H9 (cell line): ENCODE results near the gene PSKH1. TPM values are rescaled to one million over a fixed set of nuclear protein-coding genes. Genes with fewer than 3 reads are reported as not detected.

ENCODE experiments used
- DNase-seq: peaks from one replicate; pipeline ENCODE4 v3.0.0-alpha.2; 2017
- H2AFZ ChIP-seq: one replicate; pipeline ENCODE4 v1.6.1; 2013; ENCODE audit warnings: mild to moderate bottlenecking, low read length, control low read depth, moderate library complexity
- H2AK5ac ChIP-seq: 2 replicates; pipeline ENCODE4 v1.6.1; 2013; ENCODE audit warnings: low read length, control low read depth, mixed read lengths; ENCODE audit not compliant: insufficient read length
- H2BK120ac ChIP-seq: one replicate; pipeline ENCODE4 v1.6.1; 2013; ENCODE audit warnings: low read depth, mild to moderate bottlenecking, low read length, control low read depth, inconsistent platforms; ENCODE audit not compliant: poor library complexity, severe bottlenecking
- H2BK12ac ChIP-seq: 2 replicates; pipeline ENCODE4 v1.6.1; 2013; ENCODE audit warnings: low read length, control low read depth, mixed read lengths, low read depth; ENCODE audit not compliant: insufficient read length
- H2BK15ac ChIP-seq: 2 replicates; pipeline ENCODE4 v1.6.1; 2013; ENCODE audit warnings: low read depth, low read length, control low read depth
- H2BK20ac ChIP-seq: one replicate; pipeline ENCODE4 v1.6.1; 2013; ENCODE audit warnings: low read depth, mild to moderate bottlenecking, low read length, control low read depth, inconsistent platforms; ENCODE audit not compliant: poor library complexity, severe bottlenecking
- H2BK5ac ChIP-seq: 2 replicates; pipeline ENCODE4 v1.6.1; 2013; ENCODE audit warnings: low read length, control low read depth, mixed read lengths; ENCODE audit not compliant: insufficient read length
- H3K14ac ChIP-seq: 2 replicates; pipeline ENCODE4 v1.6.1; 2013; ENCODE audit warnings: low read length, control low read depth; ENCODE audit not compliant: insufficient read depth
- H3K18ac ChIP-seq: 2 replicates; pipeline ENCODE4 v1.6.1; 2013; ENCODE audit warnings: low read depth, mild to moderate bottlenecking, mixed read lengths, low read length, control low read depth; ENCODE audit not compliant: insufficient read length
- H3K23ac ChIP-seq: 2 replicates; pipeline ENCODE4 v1.6.1; 2013; ENCODE audit warnings: low read length, control low read depth, mixed read lengths, low read depth; ENCODE audit not compliant: insufficient read length
- H3K23me2 ChIP-seq: 2 replicates; pipeline ENCODE4 v1.6.1; 2013; ENCODE audit warnings: low read depth, mild to moderate bottlenecking, mixed read lengths, low read length, control low read depth; ENCODE audit not compliant: insufficient read length, poor library complexity, severe bottlenecking
- H3K27ac ChIP-seq: 2 replicates; pipeline ENCODE4 v1.5.1; 2013; ENCODE audit warnings: low read length, control low read depth, mixed read lengths, low read depth; ENCODE audit not compliant: insufficient read length
- H3K27me3 ChIP-seq: 2 replicates; pipeline ENCODE4 v1.6.1; 2013; ENCODE audit warnings: low read length, control low read depth, inconsistent platforms; ENCODE audit not compliant: insufficient read depth
- H3K4ac ChIP-seq: 2 replicates; pipeline ENCODE4 v1.6.1; 2013; ENCODE audit warnings: low read depth, mild to moderate bottlenecking, control low read depth, inconsistent platforms, low read length, moderate library complexity
- H3K4me1 ChIP-seq: 2 replicates; pipeline ENCODE4 v1.6.1; 2013; ENCODE audit warnings: low read length, control low read depth, inconsistent platforms; ENCODE audit not compliant: insufficient read depth
- H3K4me2 ChIP-seq: 2 replicates; pipeline ENCODE4 v1.6.1; 2013; ENCODE audit warnings: low read length, control low read depth, mixed read lengths; ENCODE audit not compliant: insufficient read length, insufficient read depth
- H3K56ac ChIP-seq: 2 replicates; pipeline ENCODE4 v1.6.1; 2013; ENCODE audit warnings: low read depth, mild to moderate bottlenecking, mixed read lengths, low read length, control low read depth; ENCODE audit not compliant: insufficient read length
- H3K79me1 ChIP-seq: 2 replicates; pipeline ENCODE4 v1.6.1; 2013; ENCODE audit warnings: low read depth, mild to moderate bottlenecking, moderate library complexity, low read length, control low read depth, inconsistent platforms; ENCODE audit not compliant: insufficient read depth, poor library complexity, severe bottlenecking
- H3K79me2 ChIP-seq: 2 replicates; pipeline ENCODE4 v1.6.1; 2013; ENCODE audit warnings: low read length, control low read depth, inconsistent platforms; ENCODE audit not compliant: insufficient read depth
- H3K9ac ChIP-seq: 2 replicates; pipeline ENCODE4 v1.6.1; 2013; ENCODE audit warnings: low read length, control low read depth, mixed read lengths; ENCODE audit not compliant: insufficient read length; ENCODE audit errors: extremely low read depth
- H3K9me3 ChIP-seq: one replicate; pipeline ENCODE4 v1.6.1; 2013; ENCODE audit warnings: low read depth, low read length, inconsistent platforms; ENCODE audit not compliant: control insufficient read depth
- H3T11ph ChIP-seq: one replicate; pipeline ENCODE4 v1.6.1; 2013; ENCODE audit warnings: mild to moderate bottlenecking, low read length, control low read depth, inconsistent platforms
- H4K20me1 ChIP-seq: one replicate; pipeline ENCODE4 v1.6.1; 2013; ENCODE audit not compliant: control insufficient read depth, insufficient read length, insufficient read depth
- H4K5ac ChIP-seq: 2 replicates; pipeline ENCODE4 v1.6.1; 2013; ENCODE audit warnings: low read depth, mild to moderate bottlenecking, mixed read lengths, low read length, control low read depth; ENCODE audit not compliant: insufficient read length
- H4K8ac ChIP-seq: replicated peaks from 2 replicates; pipeline ENCODE4 v1.6.1; 2013; ENCODE audit warnings: low read length, control low read depth, mixed read lengths, low read depth; ENCODE audit not compliant: insufficient read length
- H4K91ac ChIP-seq: 2 replicates; pipeline ENCODE4 v1.6.1; 2013; ENCODE audit warnings: low read depth, mild to moderate bottlenecking, moderate library complexity, mixed read lengths, low read length, control low read depth; ENCODE audit not compliant: insufficient read length
- H3K27ac Mint-ChIP-seq, 3 experiments: 2 replicates in 2 of 3; 3 replicates in 1 of 3; pipeline ENCODE4 v1.8.0; 2020 to 2021; ENCODE audit warnings: mixed read lengths in 3 of 3, mild to moderate bottlenecking in 1 of 3, moderate library complexity in 1 of 3
- H3K27me3 Mint-ChIP-seq: 2 replicates; pipeline ENCODE4 v1.8.0; 2021; ENCODE audit warnings: low read depth, mild to moderate bottlenecking, moderate library complexity, mixed read lengths
- H3K36me3 Mint-ChIP-seq, 3 experiments: 2 replicates in 2 of 3; 3 replicates in 1 of 3; pipeline ENCODE4 v1.8.0; 2020 to 2021; ENCODE audit warnings: low read depth in 3 of 3, mixed read lengths in 3 of 3; ENCODE audit not compliant: insufficient read depth in 1 of 3
- H3K4me1 Mint-ChIP-seq, 2 experiments: 2 replicates each; pipeline ENCODE4 v1.8.0; 2020; ENCODE audit warnings: mixed read lengths in 2 of 2
- H3K4me3 Mint-ChIP-seq, 2 experiments: 2 replicates in 1 of 2; 3 replicates in 1 of 2; pipeline ENCODE4 v1.8.0; 2020 to 2021; ENCODE audit warnings: mild to moderate bottlenecking in 2 of 2, mixed read lengths in 2 of 2, moderate library complexity in 1 of 2
- H3K9me3 Mint-ChIP-seq, 2 experiments: 2 replicates in 1 of 2; 3 replicates in 1 of 2; pipeline ENCODE4 v1.8.0; 2020; ENCODE audit warnings: mild to moderate bottlenecking in 2 of 2, mixed read lengths in 2 of 2, moderate library complexity in 1 of 2
- CTCF ChIP-seq: fragments of 200-600 bp; sonication (generic); conservative IDR thresholded peaks from 3 replicates; pipeline ENCODE4 v1.8.0; 2021; ENCODE audit warnings: antibody characterized with exemption, mild to moderate bottlenecking
- WGBS: extraction: QIAGEN DNeasy Blood & Tissue Kit; methylation state at CpG from one replicate; pipeline ENCODE4 v1.1.7; 2013; ENCODE audit warnings: missing lambda C conversion rate, low lambda C conversion rate, mixed read lengths; ENCODE audit not compliant: insufficient read length; ENCODE audit errors: extremely low coverage; 5-methylcytosine and 5-hydroxymethylcytosine counted together
- total RNA-seq: library from RNA; stranded (reverse); gene quantifications from 2 replicates; pipeline ENCODE4 v1.2.1, GENCODE V29; 2021

The PSKH1 gene
- total RNA-seq, 1 experiment from 2014 or later = 29.1 TPM

DNA sequence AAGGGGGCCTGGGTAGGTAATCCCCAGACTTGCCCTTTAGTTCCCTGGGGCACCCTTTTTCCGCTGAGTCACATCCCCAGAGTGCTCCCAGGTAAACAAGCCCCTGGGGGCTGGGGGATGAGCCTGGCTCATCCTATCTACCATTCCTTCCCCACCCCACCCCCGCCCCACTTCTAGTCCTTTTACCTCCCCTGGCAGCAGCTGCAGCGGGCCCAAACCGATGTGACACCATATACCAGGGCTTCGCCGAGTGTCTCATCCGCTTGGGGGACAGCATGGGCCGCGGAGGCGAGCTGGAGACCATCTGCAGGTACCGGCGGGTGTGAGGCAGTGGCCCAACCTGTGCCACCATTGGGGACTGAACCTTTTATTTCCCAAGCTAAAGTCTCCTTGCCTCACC, 7.5 kb upstream of the PSKH1 start:
- Histone ChIP-seq H3K56ac (no peak overlapping the region), H3K18ac (no peak overlapping the region), H3T11ph (no peak overlapping the region), H2BK5ac (no peak overlapping the region), H2BK12ac (no peak overlapping the region), H2BK120ac (no peak overlapping the region), H3K4me2 (no peak overlapping the region), H3K27me3 (no peaks in the 10 kb centered on the region), H3K27ac (no peak overlapping the region), H3K9ac (no peak overlapping the region), H3K23me2 (no peaks in the 10 kb centered on the region), H3K79me1 (no peaks in the 10 kb centered on the region), H2BK20ac (no peak overlapping the region), H2AK5ac (no peak overlapping the region), H3K4ac (no peak overlapping the region), H2AFZ (no peak overlapping the region), H3K9me3 (no peaks in the 10 kb centered on the region), H4K91ac (no peak overlapping the region), H3K23ac (no peak overlapping the region), H4K20me1 (no peaks in the 10 kb centered on the region), H3K4me1 (no peaks in the 10 kb centered on the region), H3K79me2 (no peaks in the 10 kb centered on the region), H2BK15ac (no peak overlapping the region), H3K14ac (no peak overlapping the region), H4K8ac (no peak overlapping the region), H4K5ac (no peak overlapping the region)
- WGBS = no CpG with 5 or more reads among the region's 12 CpGs
- Mint-ChIP-seq H3K4me3 (peak overlapping the region in 1 of 2 experiments; percentile 68; a peak in 2 of 5 replicates), H3K36me3 (peaks cover 12 to 34% (median 33%) of the 10 kb centered on the region in 3 experiments), H3K27ac (peak overlapping the region in 1 of 3 experiments; percentile 31; a peak in 1 of 7 replicates), H3K27me3 (no peaks in the 10 kb centered on the region; the same call in none of the 2 replicates), H3K9me3 (no peaks in the 10 kb centered on the region), H3K4me1 (peaks cover 13 to 28% of the 10 kb centered on the region in 2 experiments)
- no peak for DNase-seq
- no peak for TF ChIP-seq CTCF
